MM.1S (cell line): Measurements from ENCODE around the gene ADGRD1.
"Not testable (repeated sequence)": the region's sequence is repeated elsewhere in the genome, so short reads cannot be mapped to it uniquely, and the experiment has no call there.

Experiments
- DNase-seq: peaks from one replicate; pipeline ENCODE4 v3.0.0-alpha.2; 2015
- H2AFZ ChIP-seq: fragments of 300-600 bp; sonication (generic); 2 replicates; pipeline ENCODE4 v1.6.0; 2016; ENCODE audit warnings: antibody characterized with exemption, low read length
- H3F3A ChIP-seq: fragments of 300-600 bp; sonication (generic); 2 replicates; pipeline ENCODE4 v1.6.1; 2016; ENCODE audit warnings: mild to moderate bottlenecking, antibody characterized with exemption, low read length, moderate library complexity, mixed read lengths; ENCODE audit not compliant: insufficient read depth
- H3K27ac ChIP-seq: fragments of 300-600 bp; sonication (generic); 2 replicates; pipeline ENCODE4 v1.5.1; 2016; ENCODE audit warnings: mild to moderate bottlenecking, low read length
- H3K27me3 ChIP-seq: fragments of 300-600 bp; sonication (generic); replicated peaks from 2 replicates; pipeline ENCODE4 v1.6.0; 2016; ENCODE audit warnings: low read length; ENCODE audit not compliant: insufficient read depth
- H3K36me3 ChIP-seq: fragments of 300-600 bp; sonication (generic); replicated peaks from 2 replicates; pipeline ENCODE4 v1.6.1; 2016; ENCODE audit warnings: mild to moderate bottlenecking, low read length, mixed read lengths; ENCODE audit not compliant: insufficient read depth
- H3K4me1 ChIP-seq: fragments of 300-600 bp; sonication (generic); 2 replicates; pipeline ENCODE4 v1.6.1; 2016; ENCODE audit warnings: low read length, mixed read lengths
- H3K4me2 ChIP-seq: fragments of 300-600 bp; sonication (generic); 2 replicates; pipeline ENCODE4 v1.6.0; 2016; ENCODE audit warnings: low read depth, low read length
- H3K4me3 ChIP-seq: fragments of 300-600 bp; sonication (generic); 2 replicates; pipeline ENCODE4 v1.5.1; 2016; ENCODE audit warnings: low read length, mixed read lengths
- H3K79me2 ChIP-seq: fragments of 300-600 bp; sonication (generic); 2 replicates; pipeline ENCODE4 v1.6.1; 2016; ENCODE audit warnings: mixed run types, low read length, mixed read lengths
- H3K9ac ChIP-seq: fragments of 300-600 bp; sonication (generic); 2 replicates; pipeline ENCODE4 v1.6.1; 2016; ENCODE audit warnings: low read length, mixed read lengths
- H3K9me2 ChIP-seq: fragments of 300-600 bp; sonication (generic); replicated peaks from 2 replicates; pipeline ENCODE4 v1.6.1; 2016; ENCODE audit warnings: mild to moderate bottlenecking, low read length, mixed read lengths; ENCODE audit not compliant: insufficient read depth
- H3K9me3 ChIP-seq: fragments of 300-600 bp; sonication (generic); replicated peaks from 2 replicates; pipeline ENCODE4 v1.6.1; 2016; ENCODE audit warnings: mild to moderate bottlenecking, low read length, mixed read lengths; ENCODE audit not compliant: insufficient read depth
- H4K20me1 ChIP-seq: fragments of 300-600 bp; sonication (generic); 2 replicates; pipeline ENCODE4 v1.6.1; 2016; ENCODE audit warnings: mild to moderate bottlenecking, low read length, moderate library complexity, mixed read lengths; ENCODE audit not compliant: insufficient read depth
- EZH2 ChIP-seq: fragments of 300-600 bp; sonication (generic); optimal IDR thresholded peaks from 2 replicates; pipeline ENCODE3; 2017; ENCODE audit warnings: low read depth, mild to moderate bottlenecking, antibody characterized with exemption, low read length, mixed read lengths
- EZH2phosphoT487 ChIP-seq: fragments of 300-600 bp; sonication (generic); IDR thresholded peaks from 2 replicates; pipeline ENCODE4 v1.6.1; 2018; ENCODE audit warnings: antibody characterized with exemption, low read length
- TF ChIP-seq, protein P1 (sequence below): fragments of 300-600 bp; sonication (generic); IDR thresholded peaks from 2 replicates; pipeline ENCODE4 v1.5.1; 2016; ENCODE audit warnings: antibody characterized with exemption, low read length, mixed read lengths

Gene ADGRD1

DNA sequence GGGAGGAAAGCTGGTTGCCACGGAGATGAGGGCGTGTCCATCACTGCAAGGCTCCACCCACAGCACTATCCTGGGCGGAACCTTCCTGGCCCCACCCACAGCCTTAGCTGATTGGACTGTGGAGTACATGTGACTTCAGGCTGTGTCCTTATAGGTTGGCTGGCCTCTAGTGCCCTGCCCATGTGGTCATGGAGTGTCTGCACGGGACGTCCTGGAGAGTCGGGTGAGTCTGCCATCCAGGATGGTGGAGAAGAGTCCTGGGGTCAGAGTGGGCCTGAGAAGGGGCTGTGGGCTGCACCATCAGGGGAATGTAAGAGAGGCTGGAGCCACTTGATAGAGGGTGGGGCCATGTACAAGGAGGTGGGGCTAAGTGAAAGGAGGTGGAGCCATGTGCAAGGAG, 117.0 kb downstream of the ADGRD1 start:
- not testable (repeated sequence) for DNase-seq, H3K4me3 ChIP-seq, H4K20me1 ChIP-seq, H3K79me2 ChIP-seq, H3K4me2 ChIP-seq, H3K27me3 ChIP-seq, H3K9ac ChIP-seq, H3K9me2 ChIP-seq, H3K4me1 ChIP-seq, H3F3A ChIP-seq, H2AFZ ChIP-seq, H3K27ac ChIP-seq, H3K36me3 ChIP-seq, H3K9me3 ChIP-seq

GRCh38 chr12:131071234-131071820, 117.6 kb downstream of the ADGRD1 start:
- DNase-seq, H2AFZ ChIP-seq, H3K27ac ChIP-seq, H3K27me3 ChIP-seq, H3K36me3 ChIP-seq, H3K9me2 ChIP-seq, H3K79me2 ChIP-seq, H3K4me2 ChIP-seq, H3K4me3 ChIP-seq, H3F3A ChIP-seq, H4K20me1 ChIP-seq, H3K9ac ChIP-seq, H3K9me3 ChIP-seq, H3K4me1 ChIP-seq: not testable (repeated sequence)

DNA sequence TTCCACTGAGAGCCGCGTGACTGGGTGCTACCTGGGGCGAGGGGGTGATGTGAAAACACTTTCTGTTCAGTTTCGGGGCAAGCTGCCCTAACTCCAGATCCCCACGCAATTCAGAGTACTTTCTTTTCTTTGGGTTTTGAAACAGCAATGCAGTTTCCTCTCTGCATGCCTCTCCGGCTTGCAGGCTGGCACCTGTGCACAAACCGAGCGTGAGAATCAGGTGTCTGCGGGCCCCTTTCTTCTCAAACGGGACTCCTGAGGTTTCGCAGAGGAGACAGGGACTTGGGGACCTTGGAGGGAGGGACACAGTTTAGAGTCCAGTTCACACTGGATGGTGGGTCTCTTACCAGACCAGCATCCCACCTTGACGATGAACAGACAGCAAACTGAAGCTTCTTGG, 118.2 kb downstream of the ADGRD1 start:
- not testable (repeated sequence) for H3K9me2 ChIP-seq, H3K36me3 ChIP-seq, H3K4me2 ChIP-seq, H3K4me1 ChIP-seq, H3K9ac ChIP-seq, H3F3A ChIP-seq, DNase-seq, H4K20me1 ChIP-seq, H3K27ac ChIP-seq, H3K4me3 ChIP-seq, H3K9me3 ChIP-seq, H3K27me3 ChIP-seq, H2AFZ ChIP-seq, H3K79me2 ChIP-seq

DNA sequence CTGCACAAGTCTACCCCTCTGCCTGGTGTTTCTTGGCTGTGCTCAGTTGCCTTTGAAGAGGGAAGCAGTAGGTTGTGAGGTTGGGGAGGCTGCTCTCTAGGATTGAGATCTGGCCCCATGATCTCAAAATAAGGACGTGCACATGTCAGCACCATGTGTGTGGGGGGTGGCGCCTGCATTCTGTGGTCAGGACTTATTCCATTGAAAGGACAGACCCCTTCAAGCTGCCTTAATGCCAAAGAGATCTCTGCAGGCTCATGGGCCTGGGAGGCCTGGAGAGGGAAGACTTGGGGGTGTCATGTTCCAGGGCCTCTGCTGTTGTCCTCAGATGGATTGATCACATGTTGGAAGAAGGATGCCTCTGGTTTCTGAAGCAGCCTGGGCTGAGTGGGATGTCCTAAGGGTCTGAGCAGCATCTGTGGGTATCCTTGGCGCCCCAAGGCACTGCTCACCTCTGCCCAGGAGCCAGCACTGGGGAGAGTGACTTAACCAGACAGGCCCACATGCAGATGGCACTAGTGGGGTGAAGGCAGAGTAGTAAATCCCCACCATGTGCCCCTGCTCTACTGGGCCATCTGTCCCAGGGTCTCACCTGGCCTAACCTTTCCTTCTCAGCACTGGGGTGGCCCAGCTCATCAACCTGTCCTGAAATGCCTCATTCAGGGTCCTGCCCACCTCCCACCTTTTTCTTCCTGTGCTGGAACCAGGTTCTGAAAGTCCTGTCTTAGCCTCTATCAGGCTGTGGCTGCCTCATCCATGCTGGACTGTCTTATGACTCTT, 118.9 kb downstream of the ADGRD1 start:
- Histone ChIP-seq H4K20me1 (no peaks in the 10 kb centered on the region), H3K27me3 (no peaks in the 10 kb centered on the region; the same call in 1 of the 2 replicates), H3F3A (no peaks in the 10 kb centered on the region), H3K4me1 (no peaks in the 10 kb centered on the region), H3K4me3 (no peak overlapping the region), H3K79me2 (no peaks in the 10 kb centered on the region), H3K9me2 (no peaks in the 10 kb centered on the region), H3K9me3 (no peaks in the 10 kb centered on the region), H3K27ac (no peak overlapping the region), H3K9ac (no peak overlapping the region), H3K4me2 (no peak overlapping the region), H2AFZ (no peak overlapping the region), H3K36me3 (no peaks in the 10 kb centered on the region)
- TF ChIP-seq EZH2phosphoT487: no peak
- TF ChIP-seq, protein P1, sequence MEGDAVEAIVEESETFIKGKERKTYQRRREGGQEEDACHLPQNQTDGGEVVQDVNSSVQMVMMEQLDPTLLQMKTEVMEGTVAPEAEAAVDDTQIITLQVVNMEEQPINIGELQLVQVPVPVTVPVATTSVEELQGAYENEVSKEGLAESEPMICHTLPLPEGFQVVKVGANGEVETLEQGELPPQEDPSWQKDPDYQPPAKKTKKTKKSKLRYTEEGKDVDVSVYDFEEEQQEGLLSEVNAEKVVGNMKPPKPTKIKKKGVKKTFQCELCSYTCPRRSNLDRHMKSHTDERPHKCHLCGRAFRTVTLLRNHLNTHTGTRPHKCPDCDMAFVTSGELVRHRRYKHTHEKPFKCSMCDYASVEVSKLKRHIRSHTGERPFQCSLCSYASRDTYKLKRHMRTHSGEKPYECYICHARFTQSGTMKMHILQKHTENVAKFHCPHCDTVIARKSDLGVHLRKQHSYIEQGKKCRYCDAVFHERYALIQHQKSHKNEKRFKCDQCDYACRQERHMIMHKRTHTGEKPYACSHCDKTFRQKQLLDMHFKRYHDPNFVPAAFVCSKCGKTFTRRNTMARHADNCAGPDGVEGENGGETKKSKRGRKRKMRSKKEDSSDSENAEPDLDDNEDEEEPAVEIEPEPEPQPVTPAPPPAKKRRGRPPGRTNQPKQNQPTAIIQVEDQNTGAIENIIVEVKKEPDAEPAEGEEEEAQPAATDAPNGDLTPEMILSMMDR: no peak
- no peak for TF ChIP-seq EZH2
- no peak for DNase-seq
